Activated naive CD4-positive, alpha-beta T cell treated with anti-CD3 and anti-CD28 coated beads for 36 hours (primary cell): ENCODE results near the gene SLC23A2. TPM values are rescaled to one million over a fixed set of nuclear protein-coding genes. Genes with fewer than 3 reads are reported as not detected.
"Not testable (repeated sequence)": the region's sequence is repeated elsewhere in the genome, so short reads cannot be mapped to it uniquely, and the experiment has no call there.

Experiments used
- CTCF ChIA-PET: fragments of 350-600 bp; sonication (Branson Sonifier 250); formaldehyde crosslinking; loops from one replicate; lab custom pipeline; 2021; ENCODE audit warnings: antibody characterized with exemption; lab: Charles Lee
- DNase-seq: peaks from one replicate; pipeline ENCODE4 v3.0.0-alpha.2; 2020
- H3K27ac Mint-ChIP-seq: one replicate; pipeline ENCODE4 v1.8.0; 2021; ENCODE audit warnings: mild to moderate bottlenecking, mixed read lengths
- H3K27me3 Mint-ChIP-seq: one replicate; pipeline ENCODE4 v1.8.0; 2021; ENCODE audit warnings: low read depth, mixed read lengths
- H3K36me3 Mint-ChIP-seq: one replicate; pipeline ENCODE4 v1.8.0; 2021; ENCODE audit warnings: low read depth, mixed read lengths
- H3K4me1 Mint-ChIP-seq: one replicate; pipeline ENCODE4 v1.8.0; 2021; ENCODE audit warnings: low read depth, mixed read lengths
- H3K4me3 Mint-ChIP-seq: one replicate; pipeline ENCODE4 v1.8.0; 2021; ENCODE audit warnings: mild to moderate bottlenecking, moderate library complexity, mixed read lengths
- H3K9me3 Mint-ChIP-seq: one replicate; pipeline ENCODE4 v1.8.0; 2021; ENCODE audit warnings: mixed read lengths
- intact Hi-C: fragments of 100-400 bp; cut with micrococcal nuclease; formaldehyde crosslinking; loops from one replicate; pipeline ENCODE4 v1.15.1; 2023
- total RNA-seq, 2 experiments: library from RNA; stranded (reverse); gene quantifications; one replicate each; pipeline ENCODE4 v1.2.3, GENCODE V29; 2021

SLC23A2 gene
- total RNA-seq, 2 experiments from 2014 or later = 16.4 to 18.1 TPM

DNA sequence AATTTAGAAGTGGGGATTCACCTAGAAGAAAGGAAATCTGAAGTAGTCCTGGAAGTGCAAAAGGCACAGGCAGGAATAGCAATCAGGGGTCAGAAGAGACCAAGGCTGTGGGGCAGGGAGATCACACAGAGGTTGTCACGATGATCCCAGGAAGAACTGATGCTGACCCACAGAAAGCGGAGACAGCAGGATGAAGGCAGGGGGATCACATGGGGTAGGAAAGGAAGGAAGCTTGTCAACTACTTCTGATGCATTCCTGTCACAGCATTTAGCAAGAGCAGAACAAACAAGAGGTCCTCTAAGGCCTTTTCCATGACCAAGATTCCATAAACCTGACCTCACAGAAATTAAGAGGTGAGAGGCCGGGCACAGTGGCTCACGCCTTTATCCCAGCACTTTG, 79.1 kb downstream of the SLC23A2 start:
- no peak overlapping the region for H3K4me3 Mint-ChIP-seq
- intact Hi-C loops = no loop called here
- no peak overlapping the region for H3K27ac Mint-ChIP-seq
- CTCF ChIA-PET = no interaction called here
- H3K36me3 Mint-ChIP-seq = peaks cover 7% of the 10 kb centered on the region
- no peaks in the 10 kb centered on the region for H3K9me3 Mint-ChIP-seq
- DNase-seq = no peak
- peaks cover 9% of the 10 kb centered on the region for H3K4me1 Mint-ChIP-seq
- H3K27me3 Mint-ChIP-seq = no peaks in the 10 kb centered on the region

DNA sequence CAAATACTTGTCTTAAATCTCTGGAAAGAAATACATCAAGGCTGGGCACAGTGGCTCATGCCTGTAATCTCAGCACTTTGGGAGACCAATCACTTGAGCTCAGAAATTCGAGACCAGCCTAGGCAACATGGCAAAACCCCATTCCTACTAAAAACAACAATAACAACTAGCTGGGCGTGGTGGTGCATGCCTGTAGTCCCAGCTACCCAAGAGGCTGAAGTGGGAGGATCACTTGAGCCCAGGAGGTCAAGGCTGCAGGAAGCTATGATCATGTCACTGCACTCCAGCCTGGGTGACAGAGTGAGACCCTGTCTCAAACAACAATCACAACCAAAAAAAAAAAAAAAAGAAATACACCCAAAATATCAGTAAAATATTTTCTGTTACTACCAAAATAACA, 80.0 kb downstream of the SLC23A2 start:
- CTCF ChIA-PET, intact Hi-C loops, H3K27ac Mint-ChIP-seq, H3K4me3 Mint-ChIP-seq, DNase-seq, H3K4me1 Mint-ChIP-seq, H3K36me3 Mint-ChIP-seq, H3K9me3 Mint-ChIP-seq, H3K27me3 Mint-ChIP-seq: not testable (repeated sequence)

DNA sequence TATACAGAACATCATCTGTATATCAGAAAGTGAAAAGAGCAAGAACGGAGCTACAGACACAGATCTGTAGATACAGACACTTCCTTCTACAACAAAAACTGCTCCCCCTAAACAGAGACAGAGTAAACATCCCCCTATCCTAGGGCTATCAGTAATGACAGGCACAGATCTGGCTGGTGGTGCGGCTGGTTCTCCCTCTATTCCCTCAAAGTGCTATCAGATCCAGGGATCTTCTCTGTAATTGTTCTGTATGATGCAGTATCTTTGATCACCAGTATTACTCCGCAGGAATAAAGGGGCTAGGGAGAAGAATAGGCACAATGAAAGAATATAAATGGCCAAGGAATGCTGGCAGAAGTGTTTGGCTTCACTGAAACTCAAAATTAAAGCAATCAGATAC, 80.7 kb downstream of the SLC23A2 start:
- Mint-ChIP-seq H3K36me3 (peaks cover 6% of the 10 kb centered on the region), H3K9me3 (no peaks in the 10 kb centered on the region), H3K27me3 (no peaks in the 10 kb centered on the region), H3K27ac (no peak overlapping the region), H3K4me3 (no peak overlapping the region), H3K4me1 (peaks cover 8% of the 10 kb centered on the region)
- intact Hi-C loops = no loop called here
- DNase-seq = no peak
- CTCF ChIA-PET = interaction anchor here (1.2 kb wide), 1 partner anchor 162 kb away, joined by 4 read pairs; no protein-coding TSS in a partner anchor

DNA sequence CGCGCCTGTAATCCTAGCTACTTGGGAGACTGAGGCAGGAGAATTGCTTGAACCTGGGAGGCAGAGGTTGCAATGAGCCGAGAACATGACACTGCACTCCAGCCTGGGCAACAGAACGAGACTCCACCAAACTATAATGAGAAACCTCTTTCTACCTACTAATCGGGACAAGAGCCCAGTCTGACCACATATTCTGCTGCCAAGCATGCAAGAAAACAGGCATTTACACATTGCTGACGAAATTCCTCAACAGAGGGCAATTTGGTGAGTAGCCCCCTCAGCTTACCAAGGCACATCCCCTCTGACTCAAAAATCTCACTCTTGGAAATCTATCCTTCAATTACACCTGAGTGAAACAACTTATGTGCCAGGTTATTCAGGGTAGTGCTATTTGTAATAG, 81.2 kb downstream of the SLC23A2 start:
- H3K27me3 Mint-ChIP-seq = no peaks in the 10 kb centered on the region
- CTCF ChIA-PET = interaction anchor here (1.2 kb wide), 1 partner anchor 161 kb away, joined by 4 read pairs; no protein-coding TSS in a partner anchor
- H3K9me3 Mint-ChIP-seq = no peaks in the 10 kb centered on the region
- intact Hi-C loops = no loop called here
- H3K27ac Mint-ChIP-seq = no peak overlapping the region
- H3K4me1 Mint-ChIP-seq = peaks cover 6% of the 10 kb centered on the region
- peaks cover 1% of the 10 kb centered on the region for H3K36me3 Mint-ChIP-seq
- no peak overlapping the region for H3K4me3 Mint-ChIP-seq
- no peak for DNase-seq

DNA sequence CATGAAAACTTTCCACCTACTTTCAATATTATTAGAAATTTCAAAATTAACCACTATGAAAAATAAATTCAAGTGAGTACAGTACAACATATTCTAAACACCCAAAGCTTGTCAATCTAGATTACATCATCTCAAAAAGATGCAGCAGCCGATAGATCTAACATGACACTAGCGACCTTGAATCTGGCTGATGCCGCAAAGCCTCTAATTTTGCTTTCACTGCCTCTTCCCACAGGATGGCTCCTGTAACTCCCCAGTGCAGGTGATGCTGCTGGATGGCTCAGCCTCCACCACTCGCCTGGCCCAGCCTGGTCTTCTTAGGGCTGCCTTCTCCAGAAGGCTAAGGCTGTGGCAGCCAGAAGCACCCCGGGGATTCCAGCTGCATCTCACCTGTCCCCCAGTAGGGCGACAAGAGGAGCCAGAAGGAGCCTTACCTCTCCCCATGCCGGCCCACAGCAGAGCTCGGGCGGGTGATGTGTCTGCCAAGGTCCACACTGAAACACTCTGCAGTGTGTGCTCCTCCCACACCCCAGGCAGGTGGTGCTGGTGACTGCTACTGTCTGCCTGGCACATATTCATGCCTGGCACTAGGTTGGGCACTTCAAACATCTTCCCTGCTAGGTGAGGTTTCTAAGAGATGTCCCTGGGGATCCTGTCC, 82.1 kb downstream of the SLC23A2 start:
- Mint-ChIP-seq H3K36me3 (no peaks in the 10 kb centered on the region), H3K9me3 (no peaks in the 10 kb centered on the region), H3K4me1 (peaks cover 6% of the 10 kb centered on the region), H3K27ac (no peak overlapping the region), H3K4me3 (no peak overlapping the region), H3K27me3 (no peaks in the 10 kb centered on the region)
- CTCF ChIA-PET = interaction anchor here (0.6 to 1.3 kb wide), 3 partner anchors 15 to 169 kb away, joined by 3 to 4 read pairs (median 3); no protein-coding TSS in a partner anchor
- no peak for DNase-seq
- intact Hi-C loops = no loop called here

DNA sequence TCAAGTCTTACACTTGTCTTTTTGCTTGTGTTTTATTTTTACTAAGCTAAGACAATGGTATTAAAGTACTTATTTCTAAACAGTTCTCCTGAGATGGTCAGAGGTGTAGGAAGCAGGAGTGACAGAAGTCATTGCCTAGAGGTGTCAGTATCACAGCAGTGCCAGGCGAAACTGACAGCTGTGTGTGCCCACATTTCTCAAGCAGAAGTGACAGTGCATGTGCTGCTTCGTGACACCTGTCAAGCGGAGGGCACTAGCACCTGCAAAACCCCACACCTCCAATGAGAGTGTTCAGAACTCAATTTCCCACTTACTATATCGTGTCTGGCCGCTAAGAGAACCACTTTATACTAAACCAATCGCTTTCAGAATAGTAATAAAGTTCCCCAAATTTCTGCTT, 82.8 kb downstream of the SLC23A2 start:
- peaks cover 8% of the 10 kb centered on the region for H3K4me1 Mint-ChIP-seq
- H3K27me3 Mint-ChIP-seq = no peaks in the 10 kb centered on the region
- H3K27ac Mint-ChIP-seq = no peak overlapping the region
- no peak overlapping the region for H3K4me3 Mint-ChIP-seq
- DNase-seq = no peak
- no peaks in the 10 kb centered on the region for H3K36me3 Mint-ChIP-seq
- intact Hi-C loops = no loop called here
- CTCF ChIA-PET = interaction anchor here (0.6 to 1.7 kb wide), 3 partner anchors 10 to 37 kb away, joined by 3 to 4 read pairs (median 3); no protein-coding TSS in a partner anchor
- no peaks in the 10 kb centered on the region for H3K9me3 Mint-ChIP-seq

DNA sequence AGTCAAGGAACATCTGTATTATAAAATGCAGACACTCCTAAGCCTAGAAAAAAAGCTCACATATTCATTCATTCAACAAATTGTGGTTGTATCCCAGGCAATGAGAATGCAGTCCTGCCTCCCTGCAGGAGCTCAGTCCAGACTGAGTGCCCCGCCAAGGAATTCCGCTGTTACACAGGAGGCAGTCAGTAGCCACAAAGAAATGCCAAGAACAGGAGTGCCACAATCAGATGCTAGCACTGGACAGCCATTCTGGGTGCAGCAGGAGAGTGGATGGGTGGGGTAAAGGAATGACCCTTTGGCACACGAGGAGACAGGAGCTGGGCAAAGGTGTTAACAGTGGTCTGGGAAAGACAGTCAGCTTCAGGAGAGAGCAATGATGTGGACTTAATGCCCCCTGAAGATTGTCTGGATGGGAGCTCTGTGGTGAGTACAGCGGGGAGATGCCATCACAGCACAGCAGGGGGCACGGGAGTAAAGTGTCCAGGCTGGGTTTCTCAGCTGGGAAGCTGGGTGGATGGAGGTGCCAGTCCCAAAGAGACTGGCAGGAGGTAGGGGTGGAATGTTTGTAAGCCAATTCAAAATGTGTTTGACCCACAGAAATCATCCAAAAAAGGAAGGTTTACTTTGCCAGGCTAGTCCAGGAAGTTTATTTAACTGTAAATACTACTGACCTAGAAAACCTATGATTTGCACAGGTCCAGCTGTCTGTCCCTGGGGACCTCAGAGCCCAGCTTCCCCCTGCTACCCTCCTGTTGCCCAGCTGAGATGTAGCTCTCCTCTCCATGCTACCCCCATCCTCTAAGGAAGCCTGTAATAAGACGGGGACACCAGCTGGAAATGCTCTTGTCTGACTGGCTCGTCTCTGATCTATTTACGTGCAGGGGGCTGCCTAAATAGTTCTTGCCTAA, 84.1 kb downstream of the SLC23A2 start:
- intact Hi-C loops = no loop called here
- CTCF ChIA-PET = interaction anchor here (1.3 to 1.7 kb wide), 2 partner anchors 11 to 39 kb away, joined by 3 to 4 read pairs; no protein-coding TSS in a partner anchor

DNA sequence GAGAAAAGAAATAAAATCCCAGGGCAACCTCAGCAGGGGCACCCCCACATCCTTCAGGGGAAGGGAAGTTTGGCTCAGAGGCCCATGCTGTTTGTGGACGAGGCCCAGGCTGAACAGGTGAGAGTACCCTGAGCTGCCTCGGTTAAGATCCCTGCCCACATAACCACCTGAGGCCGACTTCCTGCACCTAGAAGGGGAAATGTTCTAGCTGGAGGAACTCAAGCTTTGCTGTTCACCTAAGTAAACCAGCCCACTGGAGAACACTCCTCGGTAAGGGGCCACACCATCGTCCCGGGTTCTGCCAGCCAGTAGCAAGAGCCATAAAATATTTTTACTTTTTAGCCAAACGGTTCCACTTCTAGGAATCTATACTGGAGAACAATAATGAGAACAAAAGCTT, 88.2 kb downstream of the SLC23A2 start:
- CTCF ChIA-PET = no interaction called here
- no peaks in the 10 kb centered on the region for H3K27me3 Mint-ChIP-seq
- peaks cover 7% of the 10 kb centered on the region for H3K4me1 Mint-ChIP-seq

More for the DNA sequence above, 84.1 kb downstream of the SLC23A2 start:
- H3K4me1 Mint-ChIP-seq = peaks cover 13% of the 10 kb centered on the region
- no peak overlapping the region for H3K27ac Mint-ChIP-seq
- H3K4me3 Mint-ChIP-seq = no peak overlapping the region
- no peaks in the 10 kb centered on the region for H3K27me3 Mint-ChIP-seq
- no peaks in the 10 kb centered on the region for H3K9me3 Mint-ChIP-seq
- DNase-seq = no peak
- H3K36me3 Mint-ChIP-seq = peaks cover 2% of the 10 kb centered on the region

DNA sequence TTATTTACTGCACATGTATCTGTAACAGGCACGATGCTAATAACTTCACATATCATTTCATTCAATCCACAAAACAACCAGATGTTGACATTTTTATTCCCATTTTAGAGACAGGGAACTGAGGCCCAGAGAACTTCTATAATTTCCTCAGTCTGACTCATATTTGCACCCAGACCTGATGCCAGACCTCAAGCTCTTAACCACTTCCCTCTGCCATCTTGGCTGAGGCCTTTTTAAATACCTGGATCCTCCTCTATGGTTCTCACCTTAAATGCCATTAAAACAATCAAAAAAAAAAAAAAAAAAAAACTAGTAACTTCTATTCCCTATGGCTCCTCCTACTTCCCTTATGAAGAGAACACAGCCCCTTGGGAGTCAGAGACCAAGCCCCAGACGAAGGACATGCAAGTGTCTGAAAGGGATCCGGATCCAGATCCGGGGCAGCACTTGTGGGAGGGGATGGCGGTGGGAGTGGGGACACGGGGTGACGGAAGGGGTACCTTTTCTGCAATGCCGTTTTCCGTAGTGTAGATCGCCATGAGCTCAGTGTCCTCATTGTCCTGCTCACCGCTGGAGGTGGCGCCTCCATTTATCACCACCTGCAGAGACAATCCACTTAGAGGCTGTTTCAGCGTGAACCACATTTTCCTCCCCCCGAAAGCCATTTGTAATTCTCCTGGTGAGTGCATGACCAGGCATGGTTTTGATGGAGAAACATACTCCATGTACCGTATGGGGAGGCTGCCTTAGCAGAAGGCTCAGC, 88.7 kb downstream of the SLC23A2 start:
- intact Hi-C loops = no loop called here
- Mint-ChIP-seq H3K9me3 (no peaks in the 10 kb centered on the region), H3K4me1 (peaks cover 7% of the 10 kb centered on the region), H3K36me3 (peaks cover 17% of the 10 kb centered on the region), H3K4me3 (no peak overlapping the region), H3K27me3 (no peaks in the 10 kb centered on the region), H3K27ac (no peak overlapping the region)
- no peak for DNase-seq
- CTCF ChIA-PET = no interaction called here

More for the DNA sequence above, 88.2 kb downstream of the SLC23A2 start:
- no peak overlapping the region for H3K27ac Mint-ChIP-seq
- H3K36me3 Mint-ChIP-seq = peaks cover 14% of the 10 kb centered on the region
- intact Hi-C loops = no loop called here
- DNase-seq = no peak
- H3K4me3 Mint-ChIP-seq = no peak overlapping the region
- H3K9me3 Mint-ChIP-seq = no peaks in the 10 kb centered on the region

DNA sequence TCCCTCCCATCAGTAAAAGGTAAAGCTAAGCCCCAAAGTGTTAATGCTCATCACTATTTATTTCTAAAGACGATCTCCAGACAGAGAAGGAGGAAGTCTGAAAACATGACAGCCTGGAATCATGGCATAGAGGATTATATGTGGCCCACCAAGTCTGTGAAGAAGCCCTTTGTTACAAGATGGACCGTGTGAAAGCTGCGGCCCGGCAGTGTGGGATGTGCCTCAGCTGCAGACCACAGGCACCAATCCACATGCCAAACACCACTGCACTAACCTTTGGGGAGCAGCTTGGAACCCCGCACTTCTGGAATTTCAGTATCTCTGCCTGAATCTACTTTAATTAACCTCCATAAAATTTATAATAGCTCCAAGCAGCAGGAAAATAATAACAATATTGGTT, 90.4 kb downstream of the SLC23A2 start:
- Mint-ChIP-seq H3K27ac (peak overlapping the region; percentile 51), H3K4me3 (no peak overlapping the region), H3K27me3 (no peaks in the 10 kb centered on the region), H3K9me3 (no peaks in the 10 kb centered on the region), H3K36me3 (peaks cover 17% of the 10 kb centered on the region), H3K4me1 (peaks cover 7% of the 10 kb centered on the region)
- DNase-seq = no peak
- CTCF ChIA-PET = interaction anchor here (1.0 kb wide), 1 partner anchor 146 kb away, joined by 3 read pairs; no protein-coding TSS in a partner anchor
- intact Hi-C loops = no loop called here

DNA sequence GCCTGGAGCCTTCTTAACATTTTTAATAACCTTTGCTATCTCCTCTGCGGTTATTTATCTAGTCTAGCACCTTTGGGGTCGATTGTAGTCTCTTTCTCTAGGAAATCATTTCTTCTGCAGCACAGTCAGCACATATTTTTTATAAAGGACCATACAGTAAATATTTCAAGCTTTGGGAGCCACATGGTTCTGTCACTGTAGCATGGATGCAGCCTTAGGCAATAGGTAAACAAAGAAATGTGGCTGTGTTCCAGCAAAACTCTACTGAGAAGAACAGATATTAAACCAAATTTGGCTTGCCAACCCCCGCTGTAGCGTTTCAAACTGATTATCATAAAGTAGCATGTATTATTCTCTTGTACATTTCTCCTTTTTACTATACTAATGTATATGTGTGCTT, 95.7 kb downstream of the SLC23A2 start:
- H3K36me3 Mint-ChIP-seq = peaks cover 21% of the 10 kb centered on the region
- H3K4me3 Mint-ChIP-seq = no peak overlapping the region
- no peaks in the 10 kb centered on the region for H3K4me1 Mint-ChIP-seq
- intact Hi-C loops = no loop called here
- no peaks in the 10 kb centered on the region for H3K27me3 Mint-ChIP-seq
- DNase-seq = no peak
- H3K27ac Mint-ChIP-seq = no peak overlapping the region
- CTCF ChIA-PET = interaction anchor here (1.1 kb wide), 1 partner anchor 51 kb away, joined by 3 read pairs; no protein-coding TSS in a partner anchor
- no peaks in the 10 kb centered on the region for H3K9me3 Mint-ChIP-seq

DNA sequence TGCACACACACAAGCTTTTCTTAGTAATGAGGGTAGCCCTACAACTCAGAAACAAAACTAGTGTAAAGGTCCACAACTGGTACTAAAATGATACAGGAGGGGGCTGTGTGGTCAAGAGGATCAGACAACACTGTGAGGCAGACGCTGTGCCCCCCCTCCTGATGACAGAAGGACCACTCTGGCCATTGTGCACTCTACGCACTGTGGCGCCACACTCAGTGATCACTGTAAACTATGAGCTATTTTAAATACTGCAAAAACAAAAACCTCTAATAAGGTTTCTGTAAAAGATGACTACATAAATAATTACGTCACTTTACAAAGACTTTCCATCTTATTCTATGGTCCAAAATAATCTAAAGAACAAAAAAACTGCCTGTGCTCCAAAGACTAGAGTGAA, 96.1 kb downstream of the SLC23A2 start:
- Mint-ChIP-seq H3K36me3 (peaks cover 20% of the 10 kb centered on the region), H3K4me1 (no peaks in the 10 kb centered on the region), H3K27me3 (no peaks in the 10 kb centered on the region), H3K4me3 (no peak overlapping the region), H3K9me3 (no peaks in the 10 kb centered on the region), H3K27ac (no peak overlapping the region)
- intact Hi-C loops = no loop called here
- CTCF ChIA-PET = interaction anchor here (0.6 to 1.1 kb wide), 2 partner anchors 19 to 51 kb away, joined by 3 to 4 read pairs; no protein-coding TSS in a partner anchor
- DNase-seq = no peak
